Measurements from ENCODE around the gene CLCF1. TPM values are rescaled to one million over a fixed set of nuclear protein-coding genes. Genes with fewer than 3 reads are reported as not detected.

The CLCF1 gene
- polyA plus RNA-seq, 1 of the 3 experiments (the other 2 are of a cell fraction), result 27.0 TPM

DNA sequence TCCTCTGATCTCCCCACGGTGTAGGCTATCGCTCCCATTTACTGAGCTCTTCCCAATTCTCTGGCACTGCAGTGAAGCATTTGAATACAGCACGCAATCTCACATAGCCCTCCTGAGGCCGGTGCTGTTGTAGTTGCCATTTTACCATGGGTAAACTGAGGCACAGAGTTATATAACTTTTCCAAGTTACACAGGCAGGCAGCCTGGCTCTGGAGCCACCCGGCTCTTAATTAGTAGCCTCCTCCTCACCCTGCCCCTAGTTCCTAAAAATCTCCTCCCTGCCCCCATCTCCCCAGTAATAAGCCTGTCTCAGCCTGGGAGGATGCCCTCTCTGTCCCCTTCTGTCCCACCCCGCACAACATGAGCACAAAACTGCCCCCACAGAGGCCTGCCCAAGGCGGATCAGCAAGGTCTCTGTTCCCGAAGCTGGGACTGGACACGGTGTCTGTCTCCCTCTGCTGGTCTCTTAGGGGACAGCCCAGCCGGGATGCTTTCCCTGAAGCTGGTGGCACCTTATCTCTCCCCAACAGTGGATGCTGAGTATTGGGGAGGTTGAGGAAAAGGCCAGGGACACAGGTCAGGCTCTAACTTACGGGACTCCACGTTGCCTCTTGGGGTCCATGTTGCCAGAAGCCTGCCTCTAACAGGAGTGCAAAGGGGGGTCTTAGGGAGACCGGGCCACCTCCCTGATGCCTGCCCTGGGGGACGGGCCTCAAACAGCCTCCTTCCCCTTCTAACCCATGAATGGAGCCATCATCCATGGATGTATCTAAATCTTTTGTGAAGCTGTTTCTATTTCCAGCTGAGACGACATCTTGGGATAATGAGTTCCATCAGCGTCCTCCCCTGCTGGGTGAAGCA is 9.1 kb upstream of the CLCF1 start:
- Histone ChIP-seq H3K9ac (no peak overlapping the region), H3K36me3 (replicated peaks in 1 of 2; ENCODE audit: control insufficient read depth in 1 of 2, insufficient read depth in 2 of 2, low read length in 1 of 2) (no peaks in the 10 kb centered on the region), H3K79me2 (ENCODE audit: insufficient read depth) (no peaks in the 10 kb centered on the region), H3K9me2 (no peaks in the 10 kb centered on the region), H2AFZ (ENCODE audit: low read depth) (no peak overlapping the region), H3K27ac (ENCODE audit: low read depth in 2 of 2, low read length in 1 of 2) (no peak overlapping the region), H3K4me3 (ENCODE audit: low read depth in 2 of 2, low read length in 1 of 2) (no peak overlapping the region; a peak in 1 of 4 replicates), H3F3A (replicated peaks; ENCODE audit: insufficient read depth) (peaks cover 17% of the 10 kb centered on the region), H3K4me2 (no peak overlapping the region), H4K20me1 (ENCODE audit: insufficient read depth) (no peaks in the 10 kb centered on the region), H3K9me3 (no peaks in the 10 kb centered on the region), H3K27me3 (ENCODE audit: insufficient read depth) (no peaks in the 10 kb centered on the region), H3K4me1 (ENCODE audit: control insufficient read depth in 1 of 2, insufficient read depth in 2 of 2, low read depth in 1 of 2, low read length in 1 of 2) (peaks cover 20 to 29% of the 10 kb centered on the region in 2 experiments; a peak in 3 of 4 replicates)
- TF ChIP-seq YY1 (IDR thresholded peaks at IDR 0.05; ENCODE audit: low read depth), result no peak
- peak; percentile 20 for TF ChIP-seq CHD2 (IDR thresholded peaks at IDR 0.05; ENCODE audit: low read length, partially characterized antibody)
- peak; percentile 99 for TF ChIP-seq RAD21 (IDR thresholded peaks at IDR 0.05; ENCODE audit: low read length)
- TF ChIP-seq, protein P1, sequence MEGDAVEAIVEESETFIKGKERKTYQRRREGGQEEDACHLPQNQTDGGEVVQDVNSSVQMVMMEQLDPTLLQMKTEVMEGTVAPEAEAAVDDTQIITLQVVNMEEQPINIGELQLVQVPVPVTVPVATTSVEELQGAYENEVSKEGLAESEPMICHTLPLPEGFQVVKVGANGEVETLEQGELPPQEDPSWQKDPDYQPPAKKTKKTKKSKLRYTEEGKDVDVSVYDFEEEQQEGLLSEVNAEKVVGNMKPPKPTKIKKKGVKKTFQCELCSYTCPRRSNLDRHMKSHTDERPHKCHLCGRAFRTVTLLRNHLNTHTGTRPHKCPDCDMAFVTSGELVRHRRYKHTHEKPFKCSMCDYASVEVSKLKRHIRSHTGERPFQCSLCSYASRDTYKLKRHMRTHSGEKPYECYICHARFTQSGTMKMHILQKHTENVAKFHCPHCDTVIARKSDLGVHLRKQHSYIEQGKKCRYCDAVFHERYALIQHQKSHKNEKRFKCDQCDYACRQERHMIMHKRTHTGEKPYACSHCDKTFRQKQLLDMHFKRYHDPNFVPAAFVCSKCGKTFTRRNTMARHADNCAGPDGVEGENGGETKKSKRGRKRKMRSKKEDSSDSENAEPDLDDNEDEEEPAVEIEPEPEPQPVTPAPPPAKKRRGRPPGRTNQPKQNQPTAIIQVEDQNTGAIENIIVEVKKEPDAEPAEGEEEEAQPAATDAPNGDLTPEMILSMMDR (IDR thresholded peaks at IDR 0.05), result peak; percentile 94
- TF ChIP-seq, protein P2, sequence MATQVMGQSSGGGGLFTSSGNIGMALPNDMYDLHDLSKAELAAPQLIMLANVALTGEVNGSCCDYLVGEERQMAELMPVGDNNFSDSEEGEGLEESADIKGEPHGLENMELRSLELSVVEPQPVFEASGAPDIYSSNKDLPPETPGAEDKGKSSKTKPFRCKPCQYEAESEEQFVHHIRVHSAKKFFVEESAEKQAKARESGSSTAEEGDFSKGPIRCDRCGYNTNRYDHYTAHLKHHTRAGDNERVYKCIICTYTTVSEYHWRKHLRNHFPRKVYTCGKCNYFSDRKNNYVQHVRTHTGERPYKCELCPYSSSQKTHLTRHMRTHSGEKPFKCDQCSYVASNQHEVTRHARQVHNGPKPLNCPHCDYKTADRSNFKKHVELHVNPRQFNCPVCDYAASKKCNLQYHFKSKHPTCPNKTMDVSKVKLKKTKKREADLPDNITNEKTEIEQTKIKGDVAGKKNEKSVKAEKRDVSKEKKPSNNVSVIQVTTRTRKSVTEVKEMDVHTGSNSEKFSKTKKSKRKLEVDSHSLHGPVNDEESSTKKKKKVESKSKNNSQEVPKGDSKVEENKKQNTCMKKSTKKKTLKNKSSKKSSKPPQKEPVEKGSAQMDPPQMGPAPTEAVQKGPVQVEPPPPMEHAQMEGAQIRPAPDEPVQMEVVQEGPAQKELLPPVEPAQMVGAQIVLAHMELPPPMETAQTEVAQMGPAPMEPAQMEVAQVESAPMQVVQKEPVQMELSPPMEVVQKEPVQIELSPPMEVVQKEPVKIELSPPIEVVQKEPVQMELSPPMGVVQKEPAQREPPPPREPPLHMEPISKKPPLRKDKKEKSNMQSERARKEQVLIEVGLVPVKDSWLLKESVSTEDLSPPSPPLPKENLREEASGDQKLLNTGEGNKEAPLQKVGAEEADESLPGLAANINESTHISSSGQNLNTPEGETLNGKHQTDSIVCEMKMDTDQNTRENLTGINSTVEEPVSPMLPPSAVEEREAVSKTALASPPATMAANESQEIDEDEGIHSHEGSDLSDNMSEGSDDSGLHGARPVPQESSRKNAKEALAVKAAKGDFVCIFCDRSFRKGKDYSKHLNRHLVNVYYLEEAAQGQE (IDR thresholded peaks at IDR 0.05; ENCODE audit: low read depth, low read length), result no peak
- TF ChIP-seq SMC3 (IDR thresholded peaks at IDR 0.05; ENCODE audit: low read depth, low read length), result peak; percentile 94
- ChIA-PET CTCF (interaction anchor here (0.6 to 19.7 kb wide), 63 partner anchors 9 to 430 kb away, joined by 3 to 955 read pairs (median 4); partner anchors contain the start of genes CLCF1, GPR152, GRK2 and PITPNM1), POLR2A (interaction anchor here (0.6 to 2.8 kb wide), 4 partner anchors 10 to 31 kb away, joined by 4 to 9 read pairs (median 5); partner anchors contain the start of genes POLD4 and RAD9A)
- 39% methylated on average over 16 of the region's 16 CpGs for WGBS (ENCODE audit: low lambda C conversion rate)
- peak; percentile 86 for DNase-seq

DNA sequence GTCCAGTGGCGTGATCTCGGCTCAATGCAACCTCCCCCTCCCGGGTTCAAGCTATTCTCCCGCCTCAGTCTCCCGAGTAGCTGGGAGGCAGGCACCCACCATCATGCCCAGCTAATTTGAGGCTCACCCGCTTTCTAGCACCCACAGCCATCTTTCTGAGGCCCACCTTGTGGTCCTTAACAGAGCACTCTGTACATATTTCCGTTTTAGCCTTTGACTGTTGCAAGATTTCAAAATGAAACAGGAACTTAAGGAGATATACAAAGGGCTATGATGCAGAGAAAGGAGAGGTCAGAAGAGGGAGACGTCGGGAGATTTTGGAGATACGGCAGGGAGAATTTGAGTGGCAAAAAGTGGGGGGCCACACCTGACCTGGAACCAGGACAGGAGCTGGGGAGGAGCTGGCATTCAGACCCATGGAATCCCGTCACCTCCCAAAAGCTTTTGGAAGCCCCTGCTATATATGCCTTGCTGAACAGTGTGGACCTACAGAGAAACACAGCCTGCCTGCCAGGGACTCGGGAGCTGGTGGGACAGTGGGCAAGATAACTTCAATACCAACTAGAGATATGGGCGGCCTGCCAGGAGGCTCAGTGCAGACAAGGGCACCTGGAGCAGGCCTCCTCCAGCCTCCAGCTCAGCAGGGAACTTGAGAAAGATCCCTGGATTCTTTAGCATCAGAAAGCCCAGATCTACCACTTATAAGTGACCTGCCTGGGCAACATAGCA is 8.0 kb upstream of the CLCF1 start:
- Histone ChIP-seq H2AFZ (ENCODE audit: low read depth) (no peak overlapping the region), H3K27ac (ENCODE audit: low read depth in 2 of 2, low read length in 1 of 2) (no peak overlapping the region), H3F3A (replicated peaks; ENCODE audit: insufficient read depth) (peaks cover 22% of the 10 kb centered on the region), H3K9me3 (no peaks in the 10 kb centered on the region), H3K27me3 (ENCODE audit: insufficient read depth) (no peaks in the 10 kb centered on the region), H3K36me3 (replicated peaks in 1 of 2; ENCODE audit: control insufficient read depth in 1 of 2, insufficient read depth in 2 of 2, low read length in 1 of 2) (no peaks in the 10 kb centered on the region), H4K20me1 (ENCODE audit: insufficient read depth) (no peaks in the 10 kb centered on the region), H3K79me2 (ENCODE audit: insufficient read depth) (no peaks in the 10 kb centered on the region), H3K9me2 (no peaks in the 10 kb centered on the region), H3K4me1 (ENCODE audit: control insufficient read depth in 1 of 2, insufficient read depth in 2 of 2, low read depth in 1 of 2, low read length in 1 of 2) (peaks cover 20 to 33% of the 10 kb centered on the region in 2 experiments; a peak in 3 of 4 replicates), H3K4me2 (no peak overlapping the region; the same call in 1 of the 2 replicates), H3K4me3 (ENCODE audit: low read depth in 2 of 2, low read length in 1 of 2) (no peak overlapping the region), H3K9ac (no peak overlapping the region)
- CTCF ChIA-PET, result interaction anchor here (0.8 to 19.7 kb wide), 23 partner anchors 8 to 328 kb away, joined by 3 to 955 read pairs (median 8); partner anchors contain the start of genes CLCF1, POLD4, RAD9A and TMEM134
- 98% methylated on average over 11 of the region's 13 CpGs for WGBS (ENCODE audit: low lambda C conversion rate)
- no peak for DNase-seq
- POLR2A ChIA-PET, result interaction anchor here (1.1 to 2.8 kb wide), 3 partner anchors 11 to 30 kb away, joined by 4 to 9 read pairs (median 5); partner anchors contain the start of genes POLD4 and RAD9A
- TF ChIP-seq, protein P3, sequence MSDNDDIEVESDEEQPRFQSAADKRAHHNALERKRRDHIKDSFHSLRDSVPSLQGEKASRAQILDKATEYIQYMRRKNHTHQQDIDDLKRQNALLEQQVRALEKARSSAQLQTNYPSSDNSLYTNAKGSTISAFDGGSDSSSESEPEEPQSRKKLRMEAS (IDR thresholded peaks at IDR 0.05; ENCODE audit: low read depth), result no peak
- TF ChIP-seq, protein P4, sequence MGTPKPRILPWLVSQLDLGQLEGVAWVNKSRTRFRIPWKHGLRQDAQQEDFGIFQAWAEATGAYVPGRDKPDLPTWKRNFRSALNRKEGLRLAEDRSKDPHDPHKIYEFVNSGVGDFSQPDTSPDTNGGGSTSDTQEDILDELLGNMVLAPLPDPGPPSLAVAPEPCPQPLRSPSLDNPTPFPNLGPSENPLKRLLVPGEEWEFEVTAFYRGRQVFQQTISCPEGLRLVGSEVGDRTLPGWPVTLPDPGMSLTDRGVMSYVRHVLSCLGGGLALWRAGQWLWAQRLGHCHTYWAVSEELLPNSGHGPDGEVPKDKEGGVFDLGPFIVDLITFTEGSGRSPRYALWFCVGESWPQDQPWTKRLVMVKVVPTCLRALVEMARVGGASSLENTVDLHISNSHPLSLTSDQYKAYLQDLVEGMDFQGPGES (IDR thresholded peaks at IDR 0.05; ENCODE audit: low read depth, low read length), result no peak
- TF ChIP-seq ELF1 (IDR thresholded peaks at IDR 0.05) (no peak), GATA2 (CRISPR knock-in tag; IDR thresholded peaks at IDR 0.05) (no peak), EP300 (IDR thresholded peaks at IDR 0.05; ENCODE audit: borderline replicate concordance in 1 of 2, low read depth in 1 of 2, low read length in 1 of 2) (no peak)
- TF ChIP-seq, protein P2 (IDR thresholded peaks at IDR 0.05; ENCODE audit: low read depth, low read length), result no peak
